Thyroid gland (tissue), 4 donors: ENCODE data around the gene SLC25A23.

ENCODE experiments used
- CTCF ChIP-seq, 6 experiments: fragments of 200-600 bp in 3 of 6; fragments of 450-650 bp in 3 of 6; sonication (generic) in 3 of 6; IDR thresholded peaks; one replicate each; pipeline ENCODE4 v1.5.1; 2016 to 2019; ENCODE audit warnings: antibody characterized with exemption in 6 of 6, mild to moderate bottlenecking in 2 of 6, inconsistent platforms in 1 of 6, moderate library complexity in 1 of 6
- POLR2A ChIP-seq, 2 donors: fragments of 450-650 bp; IDR thresholded peaks; one replicate each; pipeline ENCODE4 v1.6.1; 2017; ENCODE audit warnings: antibody characterized with exemption in 2 of 2, mild to moderate bottlenecking in 2 of 2, moderate library complexity in 1 of 2

- TF ChIP-seq POLR2A (IDR thresholded peaks at IDR 0.05) (no peak), CTCF (IDR thresholded peaks at IDR 0.05) (no peak)
Observed at GRCh38 chr19:6418562-6418932, 41.0 kb downstream of the SLC25A23 start.
